ENCODE measurements around the gene NLGN3. TPM values are rescaled to one million over a fixed set of nuclear protein-coding genes. Genes with fewer than 3 reads are reported as not detected.

NLGN3 gene
- total and polyA plus RNA-seq, 2 experiments from 2014 or later: 6.4 to 10.2 TPM

DNA sequence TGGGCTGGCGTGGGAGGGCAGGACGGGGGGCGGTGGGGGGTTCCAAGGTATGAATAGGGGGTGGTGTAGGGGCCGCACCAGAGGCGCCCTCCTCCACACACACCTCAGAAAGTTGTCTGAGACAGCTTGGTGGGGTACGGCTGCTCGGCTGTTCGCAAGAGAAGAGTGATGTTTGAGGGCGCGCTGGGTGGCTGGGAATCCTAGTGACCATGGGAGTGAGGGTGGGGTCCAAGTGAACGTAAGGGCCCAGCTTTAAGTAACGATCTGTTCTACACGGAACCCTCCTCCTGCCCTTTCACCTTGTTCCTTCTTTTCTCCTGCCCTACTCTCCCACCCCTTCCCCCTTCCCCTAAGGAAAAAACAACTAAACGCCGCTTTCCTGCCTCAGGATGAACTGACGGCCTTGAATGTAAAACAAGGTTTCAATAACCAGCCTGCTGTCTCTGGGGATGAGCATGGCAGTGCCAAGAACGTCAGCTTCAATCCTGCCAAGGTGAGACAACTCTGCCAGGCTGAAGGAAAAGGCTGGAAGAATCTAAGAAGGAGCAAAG is 25.6 kb upstream of the NLGN3 start:
- H3K4me3 ChIP-seq: peak overlapping the region; percentile 52
- no peaks in the 10 kb centered on the region for H3K9me3 ChIP-seq (ENCODE audit: low read depth)
- peaks cover 3% of the 10 kb centered on the region for H3K36me3 ChIP-seq
- peak in 1 of 2 donors; percentile 9 for DNase-seq (ENCODE audit: low read depth in 1 of 2, low spot score in 1 of 2)
- H3K27me3 ChIP-seq: no peaks in the 10 kb centered on the region
- no peak for TF ChIP-seq CTCF (IDR thresholded peaks at IDR 0.05; ENCODE audit: low read depth, low read length)
- no peaks in the 10 kb centered on the region for H3K4me1 ChIP-seq (ENCODE audit: low read depth)
- peak overlapping the region; percentile 90 for H3K27ac ChIP-seq

GRCh38 chrX:71128166-71128833 is 16.3 kb upstream of the NLGN3 start:
- H3K9me3 ChIP-seq (ENCODE audit: low read depth): no peaks in the 10 kb centered on the region
- H3K4me1 ChIP-seq (ENCODE audit: low read depth): no peaks in the 10 kb centered on the region
- H3K27ac ChIP-seq: no peak overlapping the region
- peak in 1 of 2 donors; percentile 2 for DNase-seq (ENCODE audit: low read depth in 1 of 2, low spot score in 1 of 2)
- H3K36me3 ChIP-seq: peaks cover 6% of the 10 kb centered on the region
- H3K27me3 ChIP-seq: no peaks in the 10 kb centered on the region
- TF ChIP-seq CTCF (IDR thresholded peaks at IDR 0.05; ENCODE audit: low read depth, low read length): no peak
- no peak overlapping the region for H3K4me3 ChIP-seq

GRCh38 chrX:71128915-71129765 is 15.5 kb upstream of the NLGN3 start:
- peak; percentile 76 for TF ChIP-seq CTCF (IDR thresholded peaks at IDR 0.05; ENCODE audit: low read depth, low read length)
- Histone ChIP-seq H3K27ac (no peak overlapping the region), H3K36me3 (peaks cover 6% of the 10 kb centered on the region), H3K4me3 (no peak overlapping the region), H3K9me3 (ENCODE audit: low read depth) (no peaks in the 10 kb centered on the region), H3K4me1 (ENCODE audit: low read depth) (no peaks in the 10 kb centered on the region), H3K27me3 (no peaks in the 10 kb centered on the region)
- peak; percentile 64 to 68 for DNase-seq (ENCODE audit: low read depth in 1 of 2, low spot score in 1 of 2)

- Histone ChIP-seq H3K4me3 (no peak overlapping the region), H3K9me3 (ENCODE audit: low read depth) (no peaks in the 10 kb centered on the region), H3K4me1 (ENCODE audit: low read depth) (no peaks in the 10 kb centered on the region), H3K27me3 (no peaks in the 10 kb centered on the region), H3K36me3 (peaks cover 6% of the 10 kb centered on the region), H3K27ac (no peak overlapping the region)
- no peak for TF ChIP-seq CTCF (IDR thresholded peaks at IDR 0.05; ENCODE audit: low read depth, low read length)
- DNase-seq (ENCODE audit: low read depth in 1 of 2, low spot score in 1 of 2): no peak
Observed at GRCh38 chrX:71131510-71131909, 13.1 kb upstream of the NLGN3 start.

- no peaks in the 10 kb centered on the region for H3K9me3 ChIP-seq (ENCODE audit: low read depth)
- TF ChIP-seq CTCF (IDR thresholded peaks at IDR 0.05; ENCODE audit: low read depth, low read length): no peak
- no peaks in the 10 kb centered on the region for H3K27me3 ChIP-seq
- no peaks in the 10 kb centered on the region for H3K36me3 ChIP-seq
- no peak overlapping the region for H3K27ac ChIP-seq
- no peak for DNase-seq (ENCODE audit: low read depth in 1 of 2, low spot score in 1 of 2)
- no peaks in the 10 kb centered on the region for H3K4me1 ChIP-seq (ENCODE audit: low read depth)
- H3K4me3 ChIP-seq: no peak overlapping the region
Observed at GRCh38 chrX:71140440-71140839, 4.2 kb upstream of the NLGN3 start.
